Measurements from ENCODE around the gene UGT1A6. TPM values are rescaled to one million over a fixed set of nuclear protein-coding genes. Genes with fewer than 3 reads are reported as not detected.

UGT1A6 gene
- total and polyA plus RNA-seq, 2 of the 13 experiments (the other 11 are each of a cell fraction or from before 2014, with no cell fraction given) = 0.25 TPM; not detected in 1

GRCh38 chr2:233819884-233820773 lies 127.4 kb downstream of the UGT1A6 start:
- H3K9ac ChIP-seq (ENCODE audit: insufficient read depth, low read depth, low read length) = no peak overlapping the region
- H2AFZ ChIP-seq (ENCODE audit: low read length) = no peak overlapping the region
- H3K79me2 ChIP-seq (ENCODE audit: insufficient read depth, low read length) = no peaks in the 10 kb centered on the region
- H3K36me3 ChIP-seq (replicated peaks in 1 of 2; ENCODE audit: control insufficient read depth in 1 of 2, insufficient read depth in 2 of 2, low read length in 2 of 2) = no peaks in the 10 kb centered on the region
- H3K27ac ChIP-seq (ENCODE audit: extremely low read length, insufficient read depth, low read length) = no peak overlapping the region
- peaks cover 23% of the 10 kb centered on the region for H3K4me1 ChIP-seq (ENCODE audit: insufficient read depth, low read length)
- CTCF ChIA-PET (ENCODE audit: low intra/inter-chr PET ratio, low total read pairs) = no interaction called here
- DNase-seq (ENCODE audit: low spot score) (no peak), ATAC-seq (no peak), FAIRE-seq (no peak)
- no peaks in the 10 kb centered on the region for H3K9me3 ChIP-seq (ENCODE audit: low read length)
- POLR2A ChIA-PET = no interaction called here
- H4K20me1 ChIP-seq (ENCODE audit: insufficient read depth, low read length) = no peaks in the 10 kb centered on the region
- no TSS peak for BruUV-seq (replicated peaks)
- H3K4me3 ChIP-seq (replicated peaks in 1 of 3; ENCODE audit: insufficient read depth in 1 of 3, low read depth in 2 of 3, low read length in 3 of 3) = no peak overlapping the region
- in situ Hi-C loops (cut with HindIII; ENCODE audit: extremely low pct_ligation_motif_present, low pct_unique_long_range_greater_than_20kb) = no loop called here
- 53% methylated on average over 11 of the region's 18 CpGs for WGBS (ENCODE audit: low lambda C conversion rate)
- no peak overlapping the region for H3K4me2 ChIP-seq (ENCODE audit: low read depth, low read length)
- TF ChIP-seq ATAD3A (CRISPR knock-in tag; IDR thresholded peaks at IDR 0.05) = no peak
- intact Hi-C loops (cut with micrococcal nuclease; ENCODE audit: unreplicated experiment) = no loop called here
- peaks cover 8 to 34% of the 10 kb centered on the region in 2 experiments for H3K27me3 ChIP-seq (ENCODE audit: control insufficient read depth in 1 of 2, insufficient read depth in 2 of 2, low read length in 2 of 2)

DNA sequence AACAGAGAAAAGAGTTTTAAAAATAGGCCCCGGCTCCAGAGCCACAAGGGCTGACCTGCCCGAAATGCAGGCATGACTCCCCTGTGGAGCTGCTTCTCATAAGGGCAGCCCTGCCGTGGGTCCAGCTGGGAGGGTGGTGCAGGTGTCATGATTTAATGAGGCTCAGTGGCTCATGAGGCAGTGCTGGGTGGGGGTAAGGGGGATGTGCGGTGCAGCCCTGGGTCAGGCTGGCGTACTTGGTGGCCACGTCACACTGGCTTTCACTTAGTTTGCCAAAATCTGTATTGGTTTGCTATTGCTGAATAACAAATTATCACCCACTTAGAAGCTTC lies 128.1 kb downstream of the UGT1A6 start:
- ATAC-seq (no peak), DNase-seq (ENCODE audit: low spot score) (no peak), FAIRE-seq (no peak)
- intact Hi-C loops (cut with micrococcal nuclease; ENCODE audit: unreplicated experiment) = no loop called here
- Histone ChIP-seq H3K4me2 (ENCODE audit: low read depth, low read length) (no peak overlapping the region), H3K27me3 (ENCODE audit: control insufficient read depth in 1 of 2, insufficient read depth in 2 of 2, low read length in 2 of 2) (peaks cover 8 to 34% of the 10 kb centered on the region in 2 experiments), H3K9ac (ENCODE audit: insufficient read depth, low read depth, low read length) (no peak overlapping the region), H3K4me1 (ENCODE audit: insufficient read depth, low read length) (peaks cover 23% of the 10 kb centered on the region), H3K79me2 (ENCODE audit: insufficient read depth, low read length) (no peaks in the 10 kb centered on the region), H3K36me3 (replicated peaks in 1 of 2; ENCODE audit: control insufficient read depth in 1 of 2, insufficient read depth in 2 of 2, low read length in 2 of 2) (no peaks in the 10 kb centered on the region), H3K4me3 (replicated peaks in 1 of 3; ENCODE audit: insufficient read depth in 1 of 3, low read depth in 2 of 3, low read length in 3 of 3) (no peak overlapping the region), H3K9me3 (ENCODE audit: low read length) (no peaks in the 10 kb centered on the region), H4K20me1 (ENCODE audit: insufficient read depth, low read length) (no peaks in the 10 kb centered on the region), H2AFZ (ENCODE audit: low read length) (no peak overlapping the region), H3K27ac (ENCODE audit: extremely low read length, insufficient read depth, low read length) (no peak overlapping the region)
- 79% methylated on average over 4 of the region's 6 CpGs for WGBS (ENCODE audit: low lambda C conversion rate)
- CTCF ChIA-PET (ENCODE audit: low intra/inter-chr PET ratio, low total read pairs) = no interaction called here
- TF ChIP-seq TRAFD1 (CRISPR knock-in tag; IDR thresholded peaks at IDR 0.05; ENCODE audit: borderline replicate concordance) (no peak), SMAD3 (CRISPR knock-in tag; IDR thresholded peaks at IDR 0.05) (no peak)
- POLR2A ChIA-PET = no interaction called here
- in situ Hi-C loops (cut with HindIII; ENCODE audit: extremely low pct_ligation_motif_present, low pct_unique_long_range_greater_than_20kb) = no loop called here
- BruUV-seq (replicated peaks) = no TSS peak

All from HepG2 (cell line).